Measurements from ENCODE around the gene CAMK2B.

The CAMK2B gene

GRCh38 chr7:44325201-44325671 is at the start of gene CAMK2B:
TSS of gene CAMK2B (minus strand) at chr7:44325594. CDS start at chr7:44325421, 173 bp downstream.
- intact Hi-C loops (cut with DNase I) = no loop called here
- peak in 6 of 10 donors; percentile 15 to 93 (median 45) for DNase-seq

GRCh38 chr7:44374007-44374763 is 48.8 kb upstream of the CAMK2B start:
- intact Hi-C loops (cut with DNase I) = no loop called here
- peak in 1 of 10 donors; percentile 70 for DNase-seq

GRCh38 chr7:44373418-44373740 is 48.0 kb upstream of the CAMK2B start:
- intact Hi-C loops (cut with DNase I) = no loop called here
- DNase-seq = peak in 1 of 10 donors; percentile 13

GRCh38 chr7:44372560-44373417 is 47.4 kb upstream of the CAMK2B start:
- intact Hi-C loops (cut with DNase I) = no loop called here
- peak in 1 of 10 donors; percentile 22 for DNase-seq

GRCh38 chr7:44368885-44369284 is 43.5 kb upstream of the CAMK2B start:
- no peak for DNase-seq
- intact Hi-C loops (cut with DNase I) = no loop called here

- peak in 1 of 10 donors; percentile 34 for DNase-seq
- intact Hi-C loops (cut with DNase I) = no loop called here
Measured at GRCh38 chr7:44368455-44368854, 43.1 kb upstream of the CAMK2B start.

GRCh38 chr7:44367475-44368043 is 42.2 kb upstream of the CAMK2B start:
- intact Hi-C loops (cut with DNase I) = no loop called here

GRCh38 chr7:44366986-44367385 is 41.6 kb upstream of the CAMK2B start:
- intact Hi-C loops (cut with DNase I) = no loop called here
- DNase-seq = no peak

More at GRCh38 chr7:44367475-44368043, 42.2 kb upstream of the CAMK2B start:
- peak in 1 of 10 donors; percentile 9 for DNase-seq

- no peak for DNase-seq
- intact Hi-C loops (cut with DNase I) = no loop called here
Measured at GRCh38 chr7:44353668-44354067, 28.3 kb upstream of the CAMK2B start.

GRCh38 chr7:44348851-44349781 is 23.7 kb upstream of the CAMK2B start:
- intact Hi-C loops (cut with DNase I) = no loop called here
- peak in 1 of 10 donors; percentile 75 for DNase-seq

- intact Hi-C loops (cut with DNase I) = no loop called here
- peak in 2 of 10 donors; percentile 62 to 72 for DNase-seq
Measured at GRCh38 chr7:44348300-44348699, 22.9 kb upstream of the CAMK2B start.

GRCh38 chr7:44347546-44348114 is 22.2 kb upstream of the CAMK2B start:
- peak in 1 of 10 donors; percentile 38 for DNase-seq
- intact Hi-C loops (cut with DNase I) = no loop called here

- no peak for DNase-seq
- intact Hi-C loops (cut with DNase I) = no loop called here
Measured at GRCh38 chr7:44346063-44346462, 20.7 kb upstream of the CAMK2B start.

GRCh38 chr7:44341401-44341800 is 16.0 kb upstream of the CAMK2B start:
- DNase-seq = no peak
- intact Hi-C loops (cut with DNase I) = no loop called here

GRCh38 chr7:44338600-44338999 is 13.2 kb upstream of the CAMK2B start:
- intact Hi-C loops (cut with DNase I) = no loop called here
- DNase-seq = no peak

- intact Hi-C loops (cut with DNase I) = no loop called here
Measured at GRCh38 chr7:44336491-44336890, 11.1 kb upstream of the CAMK2B start.

GRCh38 chr7:44335184-44335583 is 9.8 kb upstream of the CAMK2B start:
- intact Hi-C loops (cut with DNase I) = no loop called here
- no peak for DNase-seq

More at GRCh38 chr7:44336491-44336890, 11.1 kb upstream of the CAMK2B start:
- DNase-seq = no peak

GRCh38 chr7:44334734-44335097 is 9.3 kb upstream of the CAMK2B start:
- intact Hi-C loops (cut with DNase I) = no loop called here
- DNase-seq = no peak

- intact Hi-C loops (cut with DNase I) = no loop called here
- DNase-seq = peak in 8 of 10 donors; percentile 27 to 94 (median 68)
Measured at GRCh38 chr7:44333911-44334733, 8.7 kb upstream of the CAMK2B start.

Measured in posterior cingulate gyrus (tissue), 11 donors.